GM12878 (cell line): ENCODE results near the gene WDR89. TPM values are rescaled to one million over a fixed set of nuclear protein-coding genes. Genes with fewer than 3 reads are reported as not detected.

Experiments used
- ATAC-seq: fragments of 200-7000 bp; cut with Tn5 transposase; 3 replicates; pipeline ENCODE4 v1.9.1; 2020; ENCODE audit warnings: mild to moderate bottlenecking, moderate library complexity
- BruUV-seq: library from RNA; stranded (reverse); fragments of 400-500 nt; replicated peaks from 2 replicates; lab custom pipeline; 2021; lab: Mats Ljungman, UMichigan
- CTCF ChIA-PET: fragments of 300-600 bp; sonication (Branson Sonifier 250); formaldehyde crosslinking; extraction: SDS; loops from one replicate; lab custom pipeline; 2021; ENCODE audit warnings: inconsistent platforms; lab: Yijun Ruan, JAX
- POLR2A ChIA-PET: fragments of 350-600 bp; formaldehyde crosslinking; extraction: SDS; loops from one replicate; lab custom pipeline; 2021; ENCODE audit warnings: inconsistent platforms; lab: Charles Lee
- RAD21 ChIA-PET: fragments of 300-600 bp; sonication (Branson Sonifier 250); formaldehyde crosslinking; loops from one replicate; lab custom pipeline; 2023; ENCODE audit warnings: antibody characterized with exemption; ENCODE audit not compliant: unreplicated experiment; lab: Charles Lee
- SMC1A ChIA-PET: fragments of 300-600 bp; sonication (Branson Sonifier 250); formaldehyde crosslinking; loops from one replicate; lab custom pipeline; 2023; ENCODE audit not compliant: unreplicated experiment, uncharacterized antibody; lab: Charles Lee
- DNase-seq: peaks from one replicate; pipeline ENCODE4 v3.0.0-alpha.2; 2011; ENCODE audit warnings: low read depth, low spot score
- FAIRE-seq: peaks from 3 replicates; lab custom pipeline; 2011; peaks lifted over from hg19 to GRCh38; lab: Jason Lieb, UNC
- H2AFZ ChIP-seq: 2 replicates; pipeline ENCODE4 v1.6.0; 2011; ENCODE audit warnings: low read depth, low read length, control low read depth; ENCODE audit not compliant: control insufficient read depth
- H3K27ac ChIP-seq: 2 replicates; pipeline ENCODE4 v1.5.1; 2011; ENCODE audit warnings: control low read depth; ENCODE audit not compliant: control insufficient read depth, insufficient read depth
- H3K27me3 ChIP-seq, 2 experiments: replicated peaks in 1 of 2; 2 replicates each; pipeline versions ENCODE4 v1.6.0 to v1.6.1; 2011; ENCODE audit warnings: low read length in 1 of 2; ENCODE audit not compliant: control insufficient read depth in 2 of 2, insufficient read depth in 2 of 2
- H3K36me3 ChIP-seq, 2 experiments: 2 replicates each; pipeline ENCODE4 v1.5.1; 2011; ENCODE audit warnings: low read length in 1 of 2; ENCODE audit not compliant: control insufficient read depth in 2 of 2, insufficient read depth in 2 of 2
- H3K4me1 ChIP-seq: 2 replicates; pipeline ENCODE4 v1.6.1; 2011; ENCODE audit warnings: mild to moderate bottlenecking, low read length, moderate library complexity, mixed read lengths; ENCODE audit not compliant: control insufficient read depth, insufficient read depth
- H3K4me2 ChIP-seq: 2 replicates; pipeline ENCODE4 v1.6.0; 2011; ENCODE audit warnings: control low read depth; ENCODE audit not compliant: control insufficient read depth, insufficient read depth
- H3K4me3 ChIP-seq: fragments of 200-600 bp; sonication (generic); 2 replicates; pipeline ENCODE4 v1.5.1; 2016
- H3K79me2 ChIP-seq: 2 replicates; pipeline ENCODE4 v1.6.0; 2011; ENCODE audit warnings: low read length; ENCODE audit not compliant: control insufficient read depth, insufficient read depth
- H3K9ac ChIP-seq: 2 replicates; pipeline ENCODE4 v1.8.0; 2011; ENCODE audit warnings: low read length, control low read depth, mixed read lengths; ENCODE audit not compliant: control insufficient read depth, insufficient read depth
- H3K9me3 ChIP-seq: replicated peaks from 3 replicates; pipeline ENCODE4 v1.5.1; 2011; ENCODE audit warnings: mild to moderate bottlenecking, low read length; ENCODE audit not compliant: control insufficient read depth, insufficient read depth
- H4K20me1 ChIP-seq: 2 replicates; pipeline ENCODE4 v1.6.0; 2011; ENCODE audit not compliant: control insufficient read depth, insufficient read depth
- CREM ChIP-seq: IDR thresholded peaks from 2 replicates; pipeline ENCODE4 v1.6.1; 2014; ENCODE audit warnings: antibody characterized with exemption, low read depth
- FOS ChIP-seq: IDR thresholded peaks from 3 replicates; pipeline ENCODE4 v1.6.1; 2011; ENCODE audit warnings: borderline replicate concordance; ENCODE audit not compliant: insufficient read length; ENCODE audit errors: extremely low read depth
- IKZF1 ChIP-seq: fragments of 450-650 bp; conservative IDR thresholded peaks from 2 replicates; pipeline ENCODE4 v1.6.1; 2017; ENCODE audit warnings: antibody characterized with exemption, mild to moderate bottlenecking
- KDM1A ChIP-seq: fragments of 200-600 bp; sonication (generic); IDR thresholded peaks from 2 replicates; pipeline ENCODE4 v1.6.1; 2016; ENCODE audit warnings: borderline replicate concordance
- NRF1 ChIP-seq: conservative IDR thresholded peaks from 2 replicates; pipeline ENCODE4 v1.6.1; 2011; ENCODE audit warnings: mild to moderate bottlenecking, low read depth, low read length, improper control_type of control experiment
- POU2F2 ChIP-seq: IDR thresholded peaks from 3 replicates; pipeline ENCODE4 v1.6.1; 2011; ENCODE audit warnings: low read depth, mild to moderate bottlenecking, low read length, borderline replicate concordance
- RCOR1 ChIP-seq: conservative IDR thresholded peaks from 2 replicates; pipeline ENCODE4 v1.6.1; 2012; ENCODE audit warnings: low read depth, low read length, improper control_type of control experiment
- TCF12 ChIP-seq: IDR thresholded peaks from 2 replicates; pipeline ENCODE4 v1.6.1; 2011; ENCODE audit warnings: low read depth, mild to moderate bottlenecking, low read length
- ZBED1 ChIP-seq: IDR thresholded peaks from 2 replicates; pipeline ENCODE4 v1.6.1; 2016; ENCODE audit warnings: borderline replicate concordance
- ZNF274 ChIP-seq: IDR thresholded peaks from one replicate; pipeline ENCODE4 v1.8.0; 2011; ENCODE audit not compliant: insufficient read length, insufficient read depth
- ZNF592 ChIP-seq: fragments of 450-650 bp; IDR thresholded peaks from 2 replicates; pipeline ENCODE4 v1.6.1; 2017; ENCODE audit warnings: mild to moderate bottlenecking, moderate library complexity
- WGBS: methylation state at CpG from one replicate; pipeline ENCODE4 v1.1.6; 2016; ENCODE audit warnings: low lambda C conversion rate; ENCODE audit not compliant: insufficient replicate concordance, insufficient coverage; ENCODE audit errors: missing lambda C conversion rate; 5-methylcytosine and 5-hydroxymethylcytosine counted together
- in situ Hi-C: fragments of 300-500 bp; cut with MboI; formaldehyde crosslinking; loops from 9 replicates; pipeline ENCODE4 v1.14.3; 2018; ENCODE audit warnings: mixed read lengths
- intact Hi-C: fragments of 100-400 bp; cut with micrococcal nuclease; formaldehyde crosslinking; loops from one replicate; pipeline ENCODE4 v1.14.2; 2022; ENCODE audit not compliant: unreplicated experiment
- polyA plus RNA-seq, 11 experiments: library from polyadenylated mRNA; depleted of rRNA in 4 of 11; unstranded in 6 of 11; stranded (reverse) in 5 of 11; fragments of >200 nt; fragmentation: Nextera tagmentation in 4 of 11; fragmentation: Illumina TruSeq in 1 of 11; extraction: Ambion mirVana in 4 of 11; extraction: Trizol in 1 of 11; gene quantifications; 1 replicate in 1 of 11; 2 replicates in 10 of 11; pipeline versions ENCODE4 v1.2.1 to v1.2.3, GENCODE V29; 2011 to 2016; ENCODE audit warnings: inconsistent platforms in 2 of 11, missing spikeins in 2 of 11, low read depth in 1 of 11
- total RNA-seq, 4 experiments: library from RNA; depleted of rRNA in 3 of 4; stranded (reverse); fragments of >200 nt in 3 of 4; fragmentation: Illumina TruSeq in 1 of 4; extraction: Trizol in 1 of 4; gene quantifications; 2 replicates each; pipeline versions ENCODE4 v1.2.1 to v1.2.3, GENCODE V29; 2013 to 2021

WDR89 gene
- total and polyA plus RNA-seq, 10 of the 15 experiments (the other 5 are each of a cell fraction or from before 2014, with no cell fraction given) = 11.8 to 25.7 (median 17.5) TPM

- TF ChIP-seq ZNF592 (no peak), FOS (no peak), RCOR1 (no peak), ZNF274 (no peak), NRF1 (no peak)
These were observed 60.2 kb downstream of the WDR89 start (continued) for GRCh38 chr14:63581491-63581890.

- ATAC-seq (no peak), DNase-seq (no peak), FAIRE-seq (no peak)
- BruUV-seq = no TSS peak
- no peaks in the 10 kb centered on the region for H3K27me3 ChIP-seq
- RAD21 ChIA-PET = no interaction called here
- H3K4me2 ChIP-seq = no peak overlapping the region
- intact Hi-C loops = no loop called here
- POLR2A ChIA-PET = no interaction called here
- no peak overlapping the region for H3K4me3 ChIP-seq
- H3K4me1 ChIP-seq = no peaks in the 10 kb centered on the region
- CTCF ChIA-PET = interaction anchor here (0.6 kb wide), 1 partner anchor 1183 kb away, joined by 3 read pairs; no protein-coding TSS in a partner anchor
- no peak overlapping the region for H3K9ac ChIP-seq
- in situ Hi-C loops = no loop called here
- WGBS = 100% methylated on average over 1 of the region's 1 CpG
- SMC1A ChIA-PET = no interaction called here
- no peaks in the 10 kb centered on the region for H3K9me3 ChIP-seq
- TF ChIP-seq IKZF1 (no peak), POU2F2 (no peak), CREM (no peak), TCF12 (no peak), ZBED1 (no peak), KDM1A (no peak)
- no peaks in the 10 kb centered on the region for H3K79me2 ChIP-seq
- no peak overlapping the region for H2AFZ ChIP-seq
- no peaks in the 10 kb centered on the region for H3K36me3 ChIP-seq
- H3K27ac ChIP-seq = no peak overlapping the region
- H4K20me1 ChIP-seq = no peaks in the 10 kb centered on the region
These were observed 63.4 kb downstream of the WDR89 start for GRCh38 chr14:63578300-63578699.
